Measurements from ENCODE around the gene SHROOM3. TPM values are rescaled to one million over a fixed set of nuclear protein-coding genes. Genes with fewer than 3 reads are reported as not detected.

SHROOM3 gene
- total RNA-seq, 2 donors from 2014 or later: 56.7 to 96.0 TPM

DNA sequence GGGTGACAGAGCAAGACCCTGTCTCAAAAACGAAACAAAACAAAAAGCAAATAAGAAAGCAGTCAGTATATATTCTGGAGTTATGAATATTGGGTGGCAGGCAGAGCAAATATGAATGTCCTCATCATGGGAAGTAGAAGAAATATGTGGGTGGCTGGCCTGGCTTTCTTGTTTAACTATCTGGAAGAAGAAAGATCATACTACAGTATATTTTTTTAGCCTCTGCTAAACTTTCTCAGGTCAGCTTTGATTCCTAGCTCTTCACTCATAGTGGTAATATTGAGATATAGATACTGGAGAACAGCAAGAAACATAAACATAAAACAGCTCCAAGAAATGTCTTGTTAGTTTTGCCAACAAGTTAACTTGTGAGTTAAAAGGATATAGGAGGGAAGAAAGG, 270.4 kb downstream of the SHROOM3 start:
- no peaks in the 10 kb centered on the region for H3K36me3 ChIP-seq (replicated peaks in 1 of 2; ENCODE audit: insufficient read depth in 1 of 2, low read depth in 2 of 2)
- H3K27me3 ChIP-seq: no peaks in the 10 kb centered on the region
- TF ChIP-seq, protein P1, sequence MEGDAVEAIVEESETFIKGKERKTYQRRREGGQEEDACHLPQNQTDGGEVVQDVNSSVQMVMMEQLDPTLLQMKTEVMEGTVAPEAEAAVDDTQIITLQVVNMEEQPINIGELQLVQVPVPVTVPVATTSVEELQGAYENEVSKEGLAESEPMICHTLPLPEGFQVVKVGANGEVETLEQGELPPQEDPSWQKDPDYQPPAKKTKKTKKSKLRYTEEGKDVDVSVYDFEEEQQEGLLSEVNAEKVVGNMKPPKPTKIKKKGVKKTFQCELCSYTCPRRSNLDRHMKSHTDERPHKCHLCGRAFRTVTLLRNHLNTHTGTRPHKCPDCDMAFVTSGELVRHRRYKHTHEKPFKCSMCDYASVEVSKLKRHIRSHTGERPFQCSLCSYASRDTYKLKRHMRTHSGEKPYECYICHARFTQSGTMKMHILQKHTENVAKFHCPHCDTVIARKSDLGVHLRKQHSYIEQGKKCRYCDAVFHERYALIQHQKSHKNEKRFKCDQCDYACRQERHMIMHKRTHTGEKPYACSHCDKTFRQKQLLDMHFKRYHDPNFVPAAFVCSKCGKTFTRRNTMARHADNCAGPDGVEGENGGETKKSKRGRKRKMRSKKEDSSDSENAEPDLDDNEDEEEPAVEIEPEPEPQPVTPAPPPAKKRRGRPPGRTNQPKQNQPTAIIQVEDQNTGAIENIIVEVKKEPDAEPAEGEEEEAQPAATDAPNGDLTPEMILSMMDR (IDR thresholded peaks at IDR 0.05): no peak
- TF ChIP-seq POLR2A (IDR thresholded peaks at IDR 0.05): no peak
- DNase-seq (no peak), ATAC-seq (no peak)
- no peak overlapping the region for H3K4me3 ChIP-seq
- intact Hi-C loops (cut with DNase I): no loop called here
- H3K9me3 ChIP-seq: no peaks in the 10 kb centered on the region
- H3K27ac ChIP-seq: peak overlapping the region; percentile 78 to 87 (median 83)
- H3K4me1 ChIP-seq: peaks cover 38% of the 10 kb centered on the region
- WGBS, 2 donors: 60 to 70% methylated on average over 1 of the region's 1 CpG

DNA sequence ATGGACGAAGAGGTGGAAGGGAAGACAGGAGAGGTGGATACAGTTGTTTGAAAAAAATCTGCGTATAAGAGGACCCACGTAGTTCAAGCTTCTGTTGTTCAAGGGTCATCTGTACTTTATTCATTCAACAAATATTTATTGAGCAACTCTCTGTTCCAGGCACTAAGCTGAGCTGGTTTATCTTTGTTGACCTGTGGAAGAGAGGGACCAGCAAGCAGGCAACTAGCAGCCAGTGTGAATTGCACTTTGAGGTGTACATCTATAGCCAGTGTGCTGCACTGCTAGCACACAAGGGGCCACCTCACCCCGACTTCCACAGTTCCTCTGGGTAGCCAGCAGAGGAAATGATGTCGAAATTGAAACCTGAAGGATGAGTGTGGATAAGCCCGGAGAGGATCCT, 271.6 kb downstream of the SHROOM3 start:
- H3K9me3 ChIP-seq: no peaks in the 10 kb centered on the region
- H3K4me3 ChIP-seq: no peak overlapping the region
- no peaks in the 10 kb centered on the region for H3K36me3 ChIP-seq (replicated peaks in 1 of 2; ENCODE audit: insufficient read depth in 1 of 2, low read depth in 2 of 2)
- 87 to 90% methylated on average over 6 of the region's 6 CpGs for WGBS, 2 donors
- intact Hi-C loops (cut with DNase I): no loop called here
- no peak for ATAC-seq
- H3K4me1 ChIP-seq: peaks cover 38% of the 10 kb centered on the region
- H3K27ac ChIP-seq: no peak overlapping the region
- DNase-seq: no peak
- H3K27me3 ChIP-seq: no peaks in the 10 kb centered on the region
- TF ChIP-seq POLR2A (IDR thresholded peaks at IDR 0.05): no peak
- TF ChIP-seq, protein P1 (IDR thresholded peaks at IDR 0.05): no peak

DNA sequence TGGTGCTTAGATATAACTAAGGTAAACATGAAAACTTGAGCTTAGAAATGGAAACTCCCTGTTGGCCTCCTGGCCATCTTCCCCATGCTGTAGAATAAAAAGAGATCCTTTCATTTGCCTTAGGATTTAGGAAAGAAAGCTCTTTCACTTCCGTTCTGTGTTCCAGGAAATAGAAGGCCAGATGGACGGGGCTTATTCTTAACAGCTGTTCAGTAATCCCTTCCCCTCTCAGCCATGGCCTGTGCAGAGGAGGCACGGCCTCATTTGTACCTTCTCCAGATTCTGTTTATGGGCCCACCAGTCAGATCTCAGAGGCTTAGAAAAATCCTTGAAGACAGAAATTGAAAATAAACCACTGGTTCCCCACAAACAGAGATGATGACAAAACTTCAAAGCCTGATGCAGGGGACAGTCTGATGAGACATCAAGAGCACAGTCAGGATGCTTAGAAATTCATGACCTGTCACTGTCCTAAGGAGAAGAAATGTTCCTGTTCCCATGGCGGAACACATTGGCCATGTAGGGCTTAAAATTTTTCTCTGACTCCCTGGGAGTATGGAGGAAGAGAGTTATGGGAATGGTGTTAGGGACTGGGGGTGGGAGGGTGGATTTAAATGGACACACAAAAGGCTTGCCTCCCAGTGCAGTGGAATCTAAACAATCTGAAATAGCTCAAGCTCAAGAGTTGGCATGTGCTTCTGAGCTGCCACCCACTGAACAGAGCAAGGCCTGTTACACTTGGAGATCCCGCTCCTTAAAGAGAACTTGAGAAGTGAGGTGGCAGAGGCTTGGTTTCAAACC, 274.1 kb downstream of the SHROOM3 start:
- no peak overlapping the region for H3K27ac ChIP-seq
- no peaks in the 10 kb centered on the region for H3K27me3 ChIP-seq
- H3K4me3 ChIP-seq: no peak overlapping the region
- ATAC-seq: no peak
- H3K4me1 ChIP-seq: peaks cover 17% of the 10 kb centered on the region
- WGBS, 2 donors: 81 to 87% methylated on average over 5 of the region's 5 CpGs
- TF ChIP-seq, protein P1 (IDR thresholded peaks at IDR 0.05): no peak
- no peaks in the 10 kb centered on the region for H3K9me3 ChIP-seq
- intact Hi-C loops (cut with DNase I): no loop called here
- no peaks in the 10 kb centered on the region for H3K36me3 ChIP-seq (replicated peaks in 1 of 2; ENCODE audit: insufficient read depth in 1 of 2, low read depth in 2 of 2)
- no peak for DNase-seq

DNA sequence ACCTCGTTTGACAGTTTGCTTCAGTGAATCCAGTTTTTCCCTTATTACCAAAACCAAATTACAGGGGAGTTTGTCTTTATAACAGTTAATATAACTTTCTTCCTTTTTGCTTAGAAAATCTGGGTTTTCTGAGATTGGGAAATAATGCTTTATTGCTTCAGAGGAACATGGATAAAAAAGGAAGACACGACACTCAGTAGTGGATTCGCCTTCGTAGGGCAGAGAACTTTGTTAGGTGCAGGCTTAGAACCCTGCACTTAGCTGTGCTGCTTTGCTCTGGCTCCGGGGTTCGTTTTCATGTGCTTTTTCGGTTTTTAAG, 274.7 kb downstream of the SHROOM3 start:
- no peak for TF ChIP-seq POLR2A (IDR thresholded peaks at IDR 0.05)
- TF ChIP-seq, protein P1 (IDR thresholded peaks at IDR 0.05): no peak
- H3K27ac ChIP-seq: no peak overlapping the region
- peaks cover 11% of the 10 kb centered on the region for H3K4me1 ChIP-seq
- H3K27me3 ChIP-seq: no peaks in the 10 kb centered on the region
- no peak overlapping the region for H3K4me3 ChIP-seq
- H3K36me3 ChIP-seq (replicated peaks in 1 of 2; ENCODE audit: insufficient read depth in 1 of 2, low read depth in 2 of 2): no peaks in the 10 kb centered on the region
- H3K9me3 ChIP-seq: no peaks in the 10 kb centered on the region
- ATAC-seq (no peak), DNase-seq (no peak)
- intact Hi-C loops (cut with DNase I): no loop called here
- 84 to 88% methylated on average over 7 of the region's 7 CpGs for WGBS, 2 donors

DNA sequence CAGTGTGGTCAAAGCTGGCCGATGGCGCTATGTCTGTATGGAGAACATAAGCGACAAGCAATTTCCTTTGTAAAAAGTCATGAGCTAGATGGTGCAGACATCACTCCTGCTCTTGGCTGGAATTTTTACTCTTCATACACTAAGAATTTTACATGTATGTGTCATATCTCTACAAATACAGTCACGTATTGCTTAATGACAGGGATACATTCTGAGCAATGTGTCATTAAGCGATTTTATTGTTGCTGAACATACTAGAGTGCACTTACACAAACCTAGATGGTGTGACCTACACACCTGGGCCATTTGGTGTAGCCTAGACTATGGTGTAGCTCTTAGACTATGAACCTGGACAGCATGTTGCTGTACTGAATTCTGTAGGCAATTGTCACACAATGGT, 277.5 kb downstream of the SHROOM3 start:
- no peaks in the 10 kb centered on the region for H3K27me3 ChIP-seq
- ATAC-seq: no peak
- H3K36me3 ChIP-seq (replicated peaks in 1 of 2; ENCODE audit: insufficient read depth in 1 of 2, low read depth in 2 of 2): no peaks in the 10 kb centered on the region
- H3K4me3 ChIP-seq: no peak overlapping the region
- H3K4me1 ChIP-seq: peaks cover 10% of the 10 kb centered on the region
- no peaks in the 10 kb centered on the region for H3K9me3 ChIP-seq
- no peak overlapping the region for H3K27ac ChIP-seq
- intact Hi-C loops (cut with DNase I): no loop called here
- DNase-seq: no peak
- TF ChIP-seq, protein P1 (IDR thresholded peaks at IDR 0.05): no peak
- no peak for TF ChIP-seq POLR2A (IDR thresholded peaks at IDR 0.05)
- 94 to 99% methylated on average over 5 of the region's 5 CpGs for whole genome bisulfite sequencing, 2 donors

Measured in body of pancreas (tissue), 4 donors.